Astrocyte (in vitro differentiated cells and primary cell): ENCODE data around the gene PDHA1. TPM values are rescaled to one million over a fixed set of nuclear protein-coding genes. Genes with fewer than 3 reads are reported as not detected.

Source experiments
- DNase-seq: peaks from one replicate; pipeline ENCODE4 v3.0.0-alpha.2; 2010; ENCODE audit warnings: low read depth
- FAIRE-seq: peaks from 2 replicates; lab custom pipeline; 2011; peaks lifted over from hg19 to GRCh38; lab: Jason Lieb, UNC
- H2AFZ ChIP-seq: 2 replicates; pipeline ENCODE4 v1.6.0; 2012; ENCODE audit warnings: low read depth, low read length, inconsistent platforms
- H3K27ac ChIP-seq: 2 replicates; pipeline ENCODE4 v1.5.1; 2011; ENCODE audit warnings: low read depth, low read length, inconsistent platforms
- H3K27me3 ChIP-seq: 2 replicates; pipeline ENCODE4 v1.6.0; 2011; ENCODE audit warnings: low read length, inconsistent platforms; ENCODE audit not compliant: insufficient read depth
- H3K36me3 ChIP-seq: 2 replicates; pipeline ENCODE4 v1.5.1; 2011; ENCODE audit warnings: low read length, inconsistent platforms; ENCODE audit not compliant: insufficient read depth
- H3K4me1 ChIP-seq: 2 replicates; pipeline ENCODE4 v1.5.1; 2011; ENCODE audit warnings: low read length, inconsistent platforms; ENCODE audit not compliant: insufficient read depth
- H3K4me2 ChIP-seq: 2 replicates; pipeline ENCODE4 v1.6.0; 2012; ENCODE audit warnings: low read length, inconsistent platforms
- H3K4me3 ChIP-seq: 2 replicates; pipeline ENCODE4 v1.5.1; 2011; ENCODE audit warnings: low read depth, mild to moderate bottlenecking, low read length, inconsistent platforms; ENCODE audit not compliant: insufficient read depth
- H3K79me2 ChIP-seq: 2 replicates; pipeline ENCODE4 v1.6.0; 2012; ENCODE audit warnings: mild to moderate bottlenecking, low read length, inconsistent platforms; ENCODE audit not compliant: insufficient read depth
- H3K9ac ChIP-seq: 2 replicates; pipeline ENCODE4 v1.6.0; 2012; ENCODE audit warnings: mild to moderate bottlenecking, low read length, inconsistent platforms
- H3K9me3 ChIP-seq: 2 replicates; pipeline ENCODE4 v1.5.1; 2012; ENCODE audit warnings: low read depth, mild to moderate bottlenecking, low read length, inconsistent platforms; ENCODE audit not compliant: insufficient read depth
- H4K20me1 ChIP-seq: 2 replicates; pipeline ENCODE4 v1.6.0; 2012; ENCODE audit warnings: low read length, inconsistent platforms; ENCODE audit not compliant: insufficient read depth
- H3K27ac Mint-ChIP-seq: one replicate; pipeline ENCODE4 v1.8.0; 2021; ENCODE audit warnings: mild to moderate bottlenecking, mixed read lengths; ENCODE audit not compliant: unreplicated experiment
- H3K27me3 Mint-ChIP-seq: one replicate; pipeline ENCODE4 v1.8.0; 2021; ENCODE audit warnings: low read depth, mixed read lengths; ENCODE audit not compliant: unreplicated experiment
- H3K36me3 Mint-ChIP-seq: one replicate; pipeline ENCODE4 v1.8.0; 2021; ENCODE audit warnings: low read depth, mixed read lengths; ENCODE audit not compliant: unreplicated experiment
- H3K4me1 Mint-ChIP-seq: one replicate; pipeline ENCODE4 v1.8.0; 2021; ENCODE audit warnings: low read depth, mixed read lengths; ENCODE audit not compliant: unreplicated experiment
- H3K4me3 Mint-ChIP-seq: one replicate; pipeline ENCODE4 v1.8.0; 2021; ENCODE audit warnings: mild to moderate bottlenecking, moderate library complexity, mixed read lengths; ENCODE audit not compliant: unreplicated experiment
- H3K9me3 Mint-ChIP-seq: one replicate; pipeline ENCODE4 v1.8.0; 2021; ENCODE audit warnings: mild to moderate bottlenecking, mixed read lengths; ENCODE audit not compliant: unreplicated experiment
- EZH2 ChIP-seq: IDR thresholded peaks from 2 replicates; pipeline ENCODE4 v1.6.1; 2012; ENCODE audit warnings: mild to moderate bottlenecking, low read length, inconsistent platforms; ENCODE audit not compliant: insufficient read depth
- total RNA-seq: library from RNA; stranded (reverse); gene quantifications from 2 replicates; pipeline ENCODE4 v1.2.1, GENCODE V29; 2021
- TF ChIP-seq, protein P1 (sequence below): IDR thresholded peaks from 2 replicates; pipeline ENCODE4 v1.5.1; 2011; ENCODE audit warnings: low read depth, mild to moderate bottlenecking, inconsistent platforms, low read length, moderate library complexity; ENCODE audit not compliant: insufficient read depth

The PDHA1 gene
- total RNA-seq, 1 donor from 2014 or later = 163 TPM

DNA sequence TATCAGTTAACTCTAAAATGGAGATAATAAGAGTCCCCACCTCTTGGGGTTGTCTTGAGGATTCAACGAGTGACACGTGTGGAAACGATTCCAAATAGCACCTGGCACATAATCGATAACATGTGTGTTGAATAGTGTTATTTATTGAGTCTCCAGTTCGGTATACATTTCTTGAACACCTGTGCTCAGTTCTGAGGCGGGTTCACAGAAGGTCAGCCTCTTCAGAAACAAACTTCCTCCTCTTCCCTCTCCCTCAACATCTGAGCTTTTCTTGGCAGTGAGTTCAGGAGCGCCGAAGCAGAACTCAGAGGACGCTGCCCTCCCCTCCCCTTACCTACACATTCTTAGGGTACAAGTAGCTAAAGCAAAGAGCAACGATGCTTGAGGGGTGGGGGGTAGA lies 934 bp downstream of the PDHA1 start:
- peak; percentile 55 for FAIRE-seq
- peak overlapping the region; percentile 87 for H3K4me3 Mint-ChIP-seq
- no peaks in the 10 kb centered on the region for H3K9me3 Mint-ChIP-seq
- peak overlapping the region; percentile 58 for H3K27ac Mint-ChIP-seq
- no peak overlapping the region for H2AFZ ChIP-seq
- peaks cover 3% of the 10 kb centered on the region for H3K4me1 ChIP-seq
- H3K36me3 ChIP-seq = peaks cover 2% of the 10 kb centered on the region
- DNase-seq = no peak
- peaks cover 46% of the 10 kb centered on the region for H3K79me2 ChIP-seq
- H3K4me3 ChIP-seq = peak overlapping the region; percentile 73
- no peak overlapping the region for H3K27ac ChIP-seq
- H3K36me3 Mint-ChIP-seq = no peaks in the 10 kb centered on the region
- H3K4me2 ChIP-seq = peak overlapping the region; percentile 83
- H3K9me3 ChIP-seq = no peaks in the 10 kb centered on the region
- H3K27me3 Mint-ChIP-seq = no peaks in the 10 kb centered on the region
- H4K20me1 ChIP-seq = peaks cover 21% of the 10 kb centered on the region
- H3K4me1 Mint-ChIP-seq = peaks cover 6% of the 10 kb centered on the region
- no peaks in the 10 kb centered on the region for H3K27me3 ChIP-seq
- H3K9ac ChIP-seq = peak overlapping the region; percentile 86
- no peak for TF ChIP-seq EZH2
- TF ChIP-seq, protein P1, sequence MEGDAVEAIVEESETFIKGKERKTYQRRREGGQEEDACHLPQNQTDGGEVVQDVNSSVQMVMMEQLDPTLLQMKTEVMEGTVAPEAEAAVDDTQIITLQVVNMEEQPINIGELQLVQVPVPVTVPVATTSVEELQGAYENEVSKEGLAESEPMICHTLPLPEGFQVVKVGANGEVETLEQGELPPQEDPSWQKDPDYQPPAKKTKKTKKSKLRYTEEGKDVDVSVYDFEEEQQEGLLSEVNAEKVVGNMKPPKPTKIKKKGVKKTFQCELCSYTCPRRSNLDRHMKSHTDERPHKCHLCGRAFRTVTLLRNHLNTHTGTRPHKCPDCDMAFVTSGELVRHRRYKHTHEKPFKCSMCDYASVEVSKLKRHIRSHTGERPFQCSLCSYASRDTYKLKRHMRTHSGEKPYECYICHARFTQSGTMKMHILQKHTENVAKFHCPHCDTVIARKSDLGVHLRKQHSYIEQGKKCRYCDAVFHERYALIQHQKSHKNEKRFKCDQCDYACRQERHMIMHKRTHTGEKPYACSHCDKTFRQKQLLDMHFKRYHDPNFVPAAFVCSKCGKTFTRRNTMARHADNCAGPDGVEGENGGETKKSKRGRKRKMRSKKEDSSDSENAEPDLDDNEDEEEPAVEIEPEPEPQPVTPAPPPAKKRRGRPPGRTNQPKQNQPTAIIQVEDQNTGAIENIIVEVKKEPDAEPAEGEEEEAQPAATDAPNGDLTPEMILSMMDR = no peak

DNA sequence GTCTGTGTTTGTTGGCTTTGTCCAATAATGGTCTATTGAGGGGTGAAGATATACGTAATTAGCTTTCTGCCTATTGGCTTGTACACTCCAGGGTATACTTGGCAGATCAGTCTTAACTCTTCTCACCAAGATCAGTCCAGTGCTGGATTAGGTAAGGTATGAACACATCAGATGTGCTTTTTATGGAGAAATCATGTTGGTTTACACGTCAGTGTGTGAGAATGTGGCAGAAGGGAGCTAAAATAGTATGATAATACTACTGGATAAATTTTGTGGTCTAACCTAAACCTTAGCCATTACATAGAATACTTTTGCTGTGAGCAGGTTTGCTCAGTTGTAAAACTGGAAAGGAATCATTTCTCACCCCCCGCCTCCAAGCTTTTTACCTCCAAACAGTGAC lies 4.2 kb downstream of the PDHA1 start:
- H3K27me3 Mint-ChIP-seq = no peaks in the 10 kb centered on the region
- H3K79me2 ChIP-seq = peaks cover 46% of the 10 kb centered on the region

DNA sequence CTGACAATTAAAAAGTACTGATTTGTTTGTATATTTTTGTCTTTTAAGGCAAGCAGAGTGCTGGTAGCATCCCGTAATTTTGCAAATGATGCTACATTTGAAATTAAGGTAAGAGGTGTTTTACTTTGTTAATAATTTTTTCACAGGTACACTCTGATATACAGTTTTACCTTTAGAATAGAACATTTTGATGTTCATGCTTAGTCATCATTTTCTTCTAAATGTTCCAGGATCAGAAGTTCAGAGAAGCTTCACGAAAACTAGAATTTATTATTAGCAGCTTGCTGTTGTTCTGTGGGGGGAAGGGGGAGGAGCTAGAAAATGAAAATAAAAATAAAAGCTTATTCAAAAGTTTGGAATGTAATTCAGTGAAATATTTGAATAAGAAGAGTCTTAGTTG lies 5.5 kb downstream of the PDHA1 start:
- peak; percentile 73 for FAIRE-seq
- no peaks in the 10 kb centered on the region for H3K9me3 Mint-ChIP-seq

More for the DNA sequence above, 4.2 kb downstream of the PDHA1 start:
- Histone ChIP-seq H3K9ac (no peak overlapping the region), H4K20me1 (peaks cover 21% of the 10 kb centered on the region), H3K4me3 (no peak overlapping the region), H3K9me3 (no peaks in the 10 kb centered on the region), H3K27ac (no peak overlapping the region), H3K27me3 (no peaks in the 10 kb centered on the region), H3K4me1 (peaks cover 3% of the 10 kb centered on the region), H3K4me2 (no peak overlapping the region), H3K36me3 (peaks cover 13% of the 10 kb centered on the region), H2AFZ (no peak overlapping the region)
- H3K9me3 Mint-ChIP-seq = no peaks in the 10 kb centered on the region
- FAIRE-seq (peak; percentile 83), DNase-seq (no peak)
- no peak overlapping the region for H3K27ac Mint-ChIP-seq
- H3K4me1 Mint-ChIP-seq = peaks cover 4% of the 10 kb centered on the region
- H3K4me3 Mint-ChIP-seq = no peak overlapping the region
- TF ChIP-seq, protein P1 = no peak
- no peak for TF ChIP-seq EZH2
- H3K36me3 Mint-ChIP-seq = peaks cover 2% of the 10 kb centered on the region

More for the DNA sequence above, 5.5 kb downstream of the PDHA1 start:
- Histone ChIP-seq H3K4me3 (no peak overlapping the region), H3K9ac (no peak overlapping the region), H4K20me1 (peaks cover 21% of the 10 kb centered on the region), H3K27ac (no peak overlapping the region), H3K4me1 (peaks cover 3% of the 10 kb centered on the region), H3K9me3 (no peaks in the 10 kb centered on the region), H3K27me3 (no peaks in the 10 kb centered on the region), H3K79me2 (peaks cover 40% of the 10 kb centered on the region), H2AFZ (no peak overlapping the region), H3K36me3 (peaks cover 20% of the 10 kb centered on the region), H3K4me2 (no peak overlapping the region)
- no peak overlapping the region for H3K27ac Mint-ChIP-seq
- TF ChIP-seq, protein P1 = no peak
- no peak for TF ChIP-seq EZH2
- no peak for DNase-seq
- H3K4me1 Mint-ChIP-seq = peaks cover 1% of the 10 kb centered on the region
- H3K4me3 Mint-ChIP-seq = no peak overlapping the region
- no peaks in the 10 kb centered on the region for H3K27me3 Mint-ChIP-seq
- peaks cover 2% of the 10 kb centered on the region for H3K36me3 Mint-ChIP-seq
